Measurements from ENCODE around the gene PPP2R3B. TPM values are rescaled to one million over a fixed set of nuclear protein-coding genes. Genes with fewer than 3 reads are reported as not detected.
"Not testable (repeated sequence)": the region's sequence is repeated elsewhere in the genome, so short reads cannot be mapped to it uniquely, and the experiment has no call there.

The PPP2R3B gene, protein sequence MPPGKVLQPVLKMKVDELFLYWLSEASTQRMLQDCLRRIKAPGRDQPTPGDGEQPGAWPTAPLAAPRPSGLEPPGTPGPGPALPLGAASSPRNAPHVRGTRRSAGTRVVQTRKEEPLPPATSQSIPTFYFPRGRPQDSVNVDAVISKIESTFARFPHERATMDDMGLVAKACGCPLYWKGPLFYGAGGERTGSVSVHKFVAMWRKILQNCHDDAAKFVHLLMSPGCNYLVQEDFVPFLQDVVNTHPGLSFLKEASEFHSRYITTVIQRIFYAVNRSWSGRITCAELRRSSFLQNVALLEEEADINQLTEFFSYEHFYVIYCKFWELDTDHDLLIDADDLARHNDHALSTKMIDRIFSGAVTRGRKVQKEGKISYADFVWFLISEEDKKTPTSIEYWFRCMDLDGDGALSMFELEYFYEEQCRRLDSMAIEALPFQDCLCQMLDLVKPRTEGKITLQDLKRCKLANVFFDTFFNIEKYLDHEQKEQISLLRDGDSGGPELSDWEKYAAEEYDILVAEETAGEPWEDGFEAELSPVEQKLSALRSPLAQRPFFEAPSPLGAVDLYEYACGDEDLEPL
- 4.9 TPM for polyA plus RNA-seq (2012; ENCODE audit: insufficient read depth, insufficient read length, low read depth)

DNA sequence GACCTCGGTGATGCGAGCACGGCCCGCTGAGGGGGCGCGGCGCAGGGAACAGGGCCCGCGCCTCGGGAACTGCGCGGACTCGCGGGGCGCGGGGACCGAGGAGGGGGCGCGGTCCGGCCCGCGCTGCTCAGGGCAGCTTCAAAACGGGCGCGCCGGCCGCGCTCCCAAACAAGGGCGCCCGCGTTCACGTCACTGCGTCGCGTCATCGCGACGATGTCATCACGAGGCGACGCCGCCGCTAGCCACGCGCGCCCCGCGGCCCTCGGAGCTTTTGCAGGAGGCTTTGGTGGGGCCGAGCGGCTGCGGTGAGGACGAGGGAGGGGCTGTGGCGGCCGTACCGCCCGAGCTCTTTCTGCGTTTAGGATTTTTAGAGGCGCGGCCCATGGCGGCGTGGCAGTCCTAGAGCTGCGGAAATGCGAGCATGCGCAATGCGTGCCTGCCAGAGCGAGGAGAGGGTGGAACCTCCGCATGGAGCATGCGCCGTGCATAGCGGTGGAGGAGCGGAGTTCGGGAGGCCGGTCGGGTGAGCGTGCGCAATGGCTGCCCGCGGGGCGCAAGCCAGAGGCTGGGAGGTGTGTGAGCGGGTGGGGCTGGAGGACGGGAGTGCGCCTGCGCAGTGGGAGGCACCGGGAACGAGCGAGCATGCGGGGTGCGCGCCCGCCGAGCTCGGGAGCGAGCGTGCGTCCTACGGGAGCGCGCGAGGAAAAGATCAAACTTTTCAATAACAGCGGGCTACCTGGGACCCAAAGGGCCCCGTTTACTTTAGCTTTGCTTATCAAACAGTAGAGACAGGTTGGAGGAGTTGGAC lies at the start of gene PPP2R3B:
Gene PPP2R3B, minus strand, starts transcription at position 140 of the 808 bp plus-strand sequence. CDS start 216 bp downstream, outside the sequence.
- no peaks in the 10 kb centered on the region for H3K36me3 ChIP-seq
- H3K4me1 ChIP-seq = no peaks in the 10 kb centered on the region
- TF ChIP-seq, protein P1, sequence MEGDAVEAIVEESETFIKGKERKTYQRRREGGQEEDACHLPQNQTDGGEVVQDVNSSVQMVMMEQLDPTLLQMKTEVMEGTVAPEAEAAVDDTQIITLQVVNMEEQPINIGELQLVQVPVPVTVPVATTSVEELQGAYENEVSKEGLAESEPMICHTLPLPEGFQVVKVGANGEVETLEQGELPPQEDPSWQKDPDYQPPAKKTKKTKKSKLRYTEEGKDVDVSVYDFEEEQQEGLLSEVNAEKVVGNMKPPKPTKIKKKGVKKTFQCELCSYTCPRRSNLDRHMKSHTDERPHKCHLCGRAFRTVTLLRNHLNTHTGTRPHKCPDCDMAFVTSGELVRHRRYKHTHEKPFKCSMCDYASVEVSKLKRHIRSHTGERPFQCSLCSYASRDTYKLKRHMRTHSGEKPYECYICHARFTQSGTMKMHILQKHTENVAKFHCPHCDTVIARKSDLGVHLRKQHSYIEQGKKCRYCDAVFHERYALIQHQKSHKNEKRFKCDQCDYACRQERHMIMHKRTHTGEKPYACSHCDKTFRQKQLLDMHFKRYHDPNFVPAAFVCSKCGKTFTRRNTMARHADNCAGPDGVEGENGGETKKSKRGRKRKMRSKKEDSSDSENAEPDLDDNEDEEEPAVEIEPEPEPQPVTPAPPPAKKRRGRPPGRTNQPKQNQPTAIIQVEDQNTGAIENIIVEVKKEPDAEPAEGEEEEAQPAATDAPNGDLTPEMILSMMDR (IDR thresholded peaks at IDR 0.05; ENCODE audit: low read depth, low read length) = no peak
- no peaks in the 10 kb centered on the region for H3K9me3 ChIP-seq
- DNase-seq = peak; percentile 94
- peak within 1 kb of the TSS; percentile 69 for H3K4me3 ChIP-seq (ENCODE audit: low read depth, low read length)
- H3K27me3 ChIP-seq = no peaks in the 10 kb centered on the region

DNA sequence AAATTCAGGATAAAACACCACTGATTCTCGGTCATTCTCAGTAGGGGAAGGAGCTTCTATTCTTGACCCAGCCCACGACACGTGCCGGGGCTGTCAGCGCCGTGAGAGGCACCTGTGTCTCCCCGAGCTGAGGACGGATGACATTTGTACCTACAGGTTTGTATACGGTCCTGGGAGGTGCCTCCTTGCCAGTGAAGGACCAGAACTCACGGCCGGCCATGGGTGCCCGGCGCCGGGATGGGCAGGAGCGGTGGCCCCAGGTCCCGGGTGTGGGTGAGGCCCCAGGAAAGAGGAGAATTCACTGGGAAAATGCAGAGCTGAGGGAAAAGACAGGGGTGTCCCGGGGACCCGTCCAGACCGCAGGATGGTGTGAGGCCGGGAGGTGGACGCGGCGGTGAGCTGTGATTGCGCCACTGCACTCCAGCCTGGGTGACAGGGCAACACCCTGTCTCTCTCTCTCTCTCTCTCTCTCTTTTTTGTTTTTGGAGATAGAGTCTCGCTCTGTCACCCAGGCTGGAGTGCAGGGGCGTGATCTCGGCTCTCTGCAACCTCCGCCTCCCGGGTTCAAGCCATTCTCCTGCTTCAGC lies 48.9 kb upstream of the PPP2R3B start:
- H3K4me1 ChIP-seq = no peaks in the 10 kb centered on the region
- no peak for DNase-seq
- TF ChIP-seq, protein P1 (IDR thresholded peaks at IDR 0.05; ENCODE audit: low read depth, low read length) = no peak
- H3K36me3 ChIP-seq = no peaks in the 10 kb centered on the region
- H3K27me3 ChIP-seq = no peaks in the 10 kb centered on the region
- H3K4me3 ChIP-seq (ENCODE audit: low read depth, low read length) = no peak overlapping the region
- H3K9me3 ChIP-seq = no peaks in the 10 kb centered on the region

DNA sequence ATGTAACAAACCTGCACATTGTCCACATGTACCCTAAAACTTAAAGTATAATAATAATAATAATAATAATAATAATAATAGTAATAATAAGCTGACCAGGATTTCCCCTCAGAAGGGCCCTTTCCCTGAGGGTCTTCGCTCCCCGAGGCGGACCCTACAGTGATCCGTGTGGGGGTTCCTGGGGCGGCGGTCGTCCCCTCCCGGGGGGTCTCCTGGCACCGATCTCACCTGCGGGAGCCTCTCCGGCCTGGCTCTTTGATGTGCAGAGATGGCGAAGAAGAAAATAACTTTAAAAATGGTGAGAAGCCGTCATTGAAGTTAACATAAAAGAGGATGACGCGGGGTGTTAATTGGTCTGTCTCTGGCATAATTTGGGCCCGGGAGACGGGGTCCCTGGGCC lies 48.2 kb upstream of the PPP2R3B start:
- H3K4me1 ChIP-seq = no peaks in the 10 kb centered on the region
- no peak for DNase-seq
- no peaks in the 10 kb centered on the region for H3K27me3 ChIP-seq
- H3K9me3 ChIP-seq = no peaks in the 10 kb centered on the region
- H3K36me3 ChIP-seq = no peaks in the 10 kb centered on the region
- H3K4me3 ChIP-seq (ENCODE audit: low read depth, low read length) = no peak overlapping the region
- TF ChIP-seq, protein P1 (IDR thresholded peaks at IDR 0.05; ENCODE audit: low read depth, low read length) = no peak

DNA sequence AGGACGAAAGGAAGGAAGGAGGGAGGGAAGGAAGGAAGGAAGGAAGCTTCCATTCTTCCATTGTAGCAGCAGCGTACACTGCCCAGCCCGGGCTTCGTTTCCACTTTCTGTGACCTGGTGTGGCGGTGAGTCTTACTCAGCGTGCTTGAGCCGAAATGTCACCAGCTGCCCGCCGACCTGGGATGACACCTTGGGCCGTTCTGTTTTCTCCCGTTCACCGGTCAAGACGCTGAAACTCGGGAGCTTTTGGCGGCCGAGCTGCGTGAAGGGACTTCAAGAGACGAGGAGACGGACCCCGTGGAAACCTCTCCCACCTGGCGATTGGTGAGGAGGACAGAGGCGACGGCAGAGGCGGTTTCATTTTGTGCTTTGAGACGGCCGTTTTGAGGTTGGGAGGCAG lies 47.1 kb upstream of the PPP2R3B start:
- no peak overlapping the region for H3K4me3 ChIP-seq (ENCODE audit: low read depth, low read length)
- no peaks in the 10 kb centered on the region for H3K4me1 ChIP-seq
- no peaks in the 10 kb centered on the region for H3K27me3 ChIP-seq
- no peaks in the 10 kb centered on the region for H3K36me3 ChIP-seq
- no peak for DNase-seq
- no peaks in the 10 kb centered on the region for H3K9me3 ChIP-seq
- TF ChIP-seq, protein P1 (IDR thresholded peaks at IDR 0.05; ENCODE audit: low read depth, low read length) = no peak

DNA sequence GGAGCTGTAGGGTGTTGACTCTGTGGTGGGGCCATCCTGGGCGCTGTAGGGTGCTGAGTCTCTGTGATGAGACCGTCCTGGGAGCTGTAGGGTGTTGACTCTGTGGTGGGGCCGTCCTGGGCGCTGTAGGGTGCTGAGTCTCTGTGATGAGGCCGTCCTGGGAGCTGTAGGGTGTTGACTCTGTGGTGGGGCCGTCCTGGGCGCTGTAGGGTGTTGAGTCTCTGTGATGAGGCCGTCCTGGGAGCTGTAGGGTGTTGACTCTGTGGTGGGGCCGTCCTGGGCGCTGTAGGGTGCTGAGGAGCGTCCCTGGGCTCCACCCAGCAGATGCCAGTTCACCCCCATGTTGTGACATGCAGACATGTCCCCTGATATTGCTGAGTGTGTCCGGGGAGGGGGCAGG lies 46.0 kb upstream of the PPP2R3B start:
- not testable (repeated sequence) for H3K36me3 ChIP-seq; DNase-seq; H3K4me1 ChIP-seq; H3K9me3 ChIP-seq; H3K27me3 ChIP-seq; H3K4me3 ChIP-seq (ENCODE audit: low read depth, low read length)

DNA sequence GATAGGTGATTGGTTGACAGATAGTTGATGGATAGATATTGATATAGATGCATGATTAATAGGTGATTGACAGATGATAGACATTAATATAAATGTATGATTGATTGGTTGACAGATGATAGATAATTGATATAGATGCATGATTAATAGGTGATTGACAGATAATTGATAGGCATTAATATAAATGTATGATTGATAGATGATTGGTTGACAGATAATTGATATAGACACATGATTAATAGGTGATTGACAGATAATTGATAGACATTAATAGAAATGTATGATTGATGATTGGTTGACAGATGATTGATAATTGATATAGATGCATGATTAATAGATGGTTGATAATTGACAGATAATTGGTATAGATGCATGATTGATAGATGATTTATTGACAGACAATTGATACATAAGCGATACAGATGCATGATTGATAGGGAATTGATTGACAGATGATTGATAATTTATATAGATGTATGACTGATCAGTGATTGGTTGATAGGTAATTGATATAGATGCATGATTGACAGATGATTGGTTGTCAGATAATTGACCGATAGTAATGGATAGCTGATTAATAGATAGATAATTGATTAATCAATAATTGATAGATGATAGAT lies 44.9 kb upstream of the PPP2R3B start:
- Histone ChIP-seq H3K27me3 (no peaks in the 10 kb centered on the region), H3K4me3 (ENCODE audit: low read depth, low read length) (no peak overlapping the region), H3K9me3 (no peaks in the 10 kb centered on the region), H3K36me3 (no peaks in the 10 kb centered on the region), H3K4me1 (no peaks in the 10 kb centered on the region)
- no peak for DNase-seq
- TF ChIP-seq, protein P1 (IDR thresholded peaks at IDR 0.05; ENCODE audit: low read depth, low read length) = no peak

Data from BE2C (cell line).